Vagina (tissue), 2 donors: ENCODE results near the gene MMP20. TPM values are rescaled to one million over a fixed set of nuclear protein-coding genes. Genes with fewer than 3 reads are reported as not detected.
A peak's percentile ranks its signal among the peaks of the same experiment; 100 is the strongest.

Source experiments
- DNase-seq, 2 donors: peaks; one replicate each; pipeline ENCODE4 v3.0.0-alpha.2; 2017; ENCODE audit errors: extremely low spot score in 2 of 2
- H3K27ac ChIP-seq: fragments of 200-600 bp; sonication (generic); one replicate; pipeline ENCODE4 v1.5.1; 2019
- H3K27me3 ChIP-seq: fragments of 200-600 bp; sonication (generic); one replicate; pipeline ENCODE4 v1.5.1; 2019
- H3K36me3 ChIP-seq, 2 donors: fragments of 200-600 bp; sonication (generic); one replicate each; pipeline ENCODE4 v1.5.1; 2017 to 2019
- H3K4me1 ChIP-seq: fragments of 200-600 bp; sonication (generic); one replicate; pipeline ENCODE4 v1.5.1; 2019
- H3K4me3 ChIP-seq, 2 donors: fragments of 200-600 bp; sonication (generic); 1 replicate in 1 of 2; 2 replicates in 1 of 2; pipeline ENCODE4 v1.5.1; 2016 to 2019
- H3K9me3 ChIP-seq: fragments of 200-600 bp; sonication (generic); one replicate; pipeline ENCODE4 v1.5.1; 2019
- POLR2A ChIP-seq, 2 donors: fragments of 450-650 bp; IDR thresholded peaks; one replicate each; pipeline ENCODE4 v1.6.1; 2017; ENCODE audit warnings: antibody characterized with exemption in 2 of 2, mild to moderate bottlenecking in 2 of 2, moderate library complexity in 2 of 2
- POLR2AphosphoS5 ChIP-seq, 2 donors: sonication (generic); formaldehyde crosslinking; IDR thresholded peaks; one replicate each; pipeline ENCODE4 v1.9.0; 2017; ENCODE audit warnings: antibody characterized with exemption in 2 of 2, mild to moderate bottlenecking in 2 of 2, low read depth in 1 of 2; ENCODE audit not compliant: insufficient read depth in 1 of 2
- intact Hi-C: fragments of 100-400 bp; cut with DNase I; formaldehyde crosslinking; loops from one replicate; pipeline ENCODE4 v1.15.1; 2023
- total RNA-seq: library from RNA; depleted of rRNA; stranded (reverse); fragments of >200 nt; gene quantifications from one replicate; pipeline ENCODE4 v1.2.3, GENCODE V29; 2016
- TF ChIP-seq, protein P1 (sequence below), 3 experiments: fragments of 450-650 bp in 2 of 3; fragments of 200-600 bp in 1 of 3; sonication (generic) in 1 of 3; IDR thresholded peaks; one replicate each; pipeline ENCODE4 v1.5.1; 2017 to 2019; ENCODE audit warnings: antibody characterized with exemption in 3 of 3, mild to moderate bottlenecking in 2 of 3, moderate library complexity in 2 of 3

The MMP20 gene
- total RNA-seq, 1 donor from 2014 or later = not detected

GRCh38 chr11:102553835-102554282 lies 71.3 kb downstream of the MMP20 start:
- TF ChIP-seq, protein P1, sequence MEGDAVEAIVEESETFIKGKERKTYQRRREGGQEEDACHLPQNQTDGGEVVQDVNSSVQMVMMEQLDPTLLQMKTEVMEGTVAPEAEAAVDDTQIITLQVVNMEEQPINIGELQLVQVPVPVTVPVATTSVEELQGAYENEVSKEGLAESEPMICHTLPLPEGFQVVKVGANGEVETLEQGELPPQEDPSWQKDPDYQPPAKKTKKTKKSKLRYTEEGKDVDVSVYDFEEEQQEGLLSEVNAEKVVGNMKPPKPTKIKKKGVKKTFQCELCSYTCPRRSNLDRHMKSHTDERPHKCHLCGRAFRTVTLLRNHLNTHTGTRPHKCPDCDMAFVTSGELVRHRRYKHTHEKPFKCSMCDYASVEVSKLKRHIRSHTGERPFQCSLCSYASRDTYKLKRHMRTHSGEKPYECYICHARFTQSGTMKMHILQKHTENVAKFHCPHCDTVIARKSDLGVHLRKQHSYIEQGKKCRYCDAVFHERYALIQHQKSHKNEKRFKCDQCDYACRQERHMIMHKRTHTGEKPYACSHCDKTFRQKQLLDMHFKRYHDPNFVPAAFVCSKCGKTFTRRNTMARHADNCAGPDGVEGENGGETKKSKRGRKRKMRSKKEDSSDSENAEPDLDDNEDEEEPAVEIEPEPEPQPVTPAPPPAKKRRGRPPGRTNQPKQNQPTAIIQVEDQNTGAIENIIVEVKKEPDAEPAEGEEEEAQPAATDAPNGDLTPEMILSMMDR (IDR thresholded peaks at IDR 0.05) = no peak
- peak in 1 of 2 donors; percentile 69 for TF ChIP-seq POLR2AphosphoS5 (IDR thresholded peaks at IDR 0.05; ENCODE audit: insufficient read depth in 1 of 2, low read depth in 1 of 2)
- intact Hi-C loops = no loop called here
- no peak for DNase-seq
- H3K4me1 ChIP-seq = no peaks in the 10 kb centered on the region
- H3K27me3 ChIP-seq = no peaks in the 10 kb centered on the region
- H3K36me3 ChIP-seq = no peaks in the 10 kb centered on the region
- no peaks in the 10 kb centered on the region for H3K9me3 ChIP-seq
- H3K27ac ChIP-seq = no peak overlapping the region
- H3K4me3 ChIP-seq = no peak overlapping the region

DNA sequence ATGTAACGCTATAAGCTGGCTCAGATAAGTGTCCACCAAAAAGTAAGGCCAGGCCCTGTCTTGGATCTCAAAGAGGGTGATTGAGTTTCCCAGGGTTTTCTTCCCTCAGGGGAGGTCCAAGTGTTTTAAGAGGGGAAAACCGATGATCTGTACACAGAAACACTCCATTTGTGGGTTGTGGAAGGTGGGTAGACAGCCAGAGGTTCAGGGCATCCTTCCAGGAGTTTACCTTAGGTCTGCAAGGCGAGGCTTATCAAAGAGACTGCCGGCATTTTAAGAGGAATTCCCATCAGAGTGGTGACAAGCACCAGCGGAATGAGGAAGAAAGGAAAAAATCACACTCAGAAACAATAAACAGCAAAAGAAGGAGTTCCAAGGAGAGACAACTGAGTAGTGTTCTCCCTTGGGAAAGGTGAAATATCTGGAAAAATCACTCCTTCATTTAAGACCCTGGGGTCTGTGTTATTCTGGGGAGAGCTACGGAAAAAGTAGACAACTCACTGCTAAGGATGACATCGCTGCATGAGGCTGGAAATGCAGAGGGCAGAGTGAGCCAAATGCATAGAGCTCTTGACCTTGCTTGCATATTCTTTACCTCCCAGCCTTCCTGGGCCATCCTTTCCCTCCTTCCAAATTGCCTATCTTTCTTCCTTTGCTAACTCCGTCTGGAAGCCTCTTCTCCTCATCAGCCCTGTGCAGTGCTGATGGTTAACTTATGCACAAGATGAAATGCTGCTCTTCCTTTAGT lies 72.5 kb downstream of the MMP20 start:
- H3K4me1 ChIP-seq = no peaks in the 10 kb centered on the region
- no peak for DNase-seq
- intact Hi-C loops = no loop called here
- H3K27me3 ChIP-seq = no peaks in the 10 kb centered on the region
- TF ChIP-seq POLR2AphosphoS5 (IDR thresholded peaks at IDR 0.05; ENCODE audit: insufficient read depth in 1 of 2, low read depth in 1 of 2) = no peak
- TF ChIP-seq, protein P1 (IDR thresholded peaks at IDR 0.05) = no peak
- no peak for TF ChIP-seq POLR2A (IDR thresholded peaks at IDR 0.05)
- H3K4me3 ChIP-seq = no peak overlapping the region
- no peak overlapping the region for H3K27ac ChIP-seq
- H3K36me3 ChIP-seq = no peaks in the 10 kb centered on the region
- H3K9me3 ChIP-seq = no peaks in the 10 kb centered on the region

- Histone ChIP-seq H3K27ac (no peak overlapping the region), H3K9me3 (no peaks in the 10 kb centered on the region), H3K27me3 (no peaks in the 10 kb centered on the region), H3K36me3 (no peaks in the 10 kb centered on the region), H3K4me1 (no peaks in the 10 kb centered on the region), H3K4me3 (no peak overlapping the region)
- DNase-seq = no peak
- TF ChIP-seq POLR2A (IDR thresholded peaks at IDR 0.05) (no peak), POLR2AphosphoS5 (IDR thresholded peaks at IDR 0.05; ENCODE audit: insufficient read depth in 1 of 2, low read depth in 1 of 2) (no peak)
- TF ChIP-seq, protein P1 (IDR thresholded peaks at IDR 0.05) = no peak
- intact Hi-C loops = no loop called here
Observed at GRCh38 chr11:102552020-102552419, 73.1 kb downstream of the MMP20 start.

GRCh38 chr11:102551169-102551781 lies 73.9 kb downstream of the MMP20 start:
- intact Hi-C loops = no loop called here
- H3K27ac ChIP-seq = no peak overlapping the region

More at GRCh38 chr11:102551169-102551781, 73.9 kb downstream of the MMP20 start:
- DNase-seq = no peak
- no peaks in the 10 kb centered on the region for H3K36me3 ChIP-seq
- TF ChIP-seq POLR2AphosphoS5 (IDR thresholded peaks at IDR 0.05; ENCODE audit: insufficient read depth in 1 of 2, low read depth in 1 of 2) (no peak), POLR2A (IDR thresholded peaks at IDR 0.05) (no peak)
- TF ChIP-seq, protein P1 (IDR thresholded peaks at IDR 0.05) = no peak
- no peak overlapping the region for H3K4me3 ChIP-seq
- H3K27me3 ChIP-seq = no peaks in the 10 kb centered on the region
- H3K9me3 ChIP-seq = no peaks in the 10 kb centered on the region
- no peaks in the 10 kb centered on the region for H3K4me1 ChIP-seq
